Calu3 (cell line): Measurements from ENCODE around the gene THADA. TPM values are rescaled to one million over a fixed set of nuclear protein-coding genes. Genes with fewer than 3 reads are reported as not detected.
A peak's percentile ranks its signal among the peaks of the same experiment; 100 is the strongest.

Source experiments
- BruUV-seq: library from RNA; stranded (reverse); fragments of 400-500 nt; replicated peaks from 2 replicates; lab custom pipeline; 2021; lab: Mats Ljungman, UMichigan
- CTCF ChIA-PET: fragments of 300-600 bp; sonication (Branson Sonifier 250); formaldehyde crosslinking; loops from one replicate; lab custom pipeline; 2022; ENCODE audit warnings: antibody characterized with exemption; lab: Charles Lee
- DNase-seq: peaks from one replicate; pipeline ENCODE4 v3.0.0; 2022
- H3K27ac Mint-ChIP-seq: one replicate; pipeline ENCODE4 v1.8.0; 2022; ENCODE audit warnings: mixed read lengths; ENCODE audit not compliant: unreplicated experiment
- H3K27me3 Mint-ChIP-seq: one replicate; pipeline ENCODE4 v1.8.0; 2022; ENCODE audit warnings: mixed read lengths; ENCODE audit not compliant: unreplicated experiment
- H3K36me3 Mint-ChIP-seq: one replicate; pipeline ENCODE4 v1.8.0; 2022; ENCODE audit warnings: mild to moderate bottlenecking, moderate library complexity, mixed read lengths; ENCODE audit not compliant: insufficient read depth, unreplicated experiment
- H3K4me1 Mint-ChIP-seq: one replicate; pipeline ENCODE4 v1.8.0; 2022; ENCODE audit warnings: mild to moderate bottlenecking, low read depth, mixed read lengths; ENCODE audit not compliant: unreplicated experiment
- H3K4me3 Mint-ChIP-seq: one replicate; pipeline ENCODE4 v1.8.0; 2022; ENCODE audit warnings: mild to moderate bottlenecking, low read depth, moderate library complexity, mixed read lengths; ENCODE audit not compliant: unreplicated experiment
- H3K9me3 Mint-ChIP-seq: one replicate; pipeline ENCODE4 v1.8.0; 2022; ENCODE audit warnings: low read depth, mixed read lengths; ENCODE audit not compliant: unreplicated experiment
- intact Hi-C: fragments of 100-400 bp; cut with micrococcal nuclease; formaldehyde crosslinking; loops from one replicate; pipeline ENCODE4 v1.10.0; 2022; ENCODE audit not compliant: unreplicated experiment
- total RNA-seq: library from RNA; stranded (reverse); gene quantifications from 2 replicates; pipeline ENCODE4 v1.2.3, GENCODE V29; 2022
- TF ChIP-seq, protein P1 (sequence below): fragments of 200-600 bp; IDR thresholded peaks from one replicate; pipeline ENCODE4 v1.8.0; 2022; ENCODE audit warnings: antibody characterized with exemption; ENCODE audit not compliant: unreplicated experiment

THADA gene
- total RNA-seq, 1 experiment from 2014 or later = 35.5 TPM

DNA sequence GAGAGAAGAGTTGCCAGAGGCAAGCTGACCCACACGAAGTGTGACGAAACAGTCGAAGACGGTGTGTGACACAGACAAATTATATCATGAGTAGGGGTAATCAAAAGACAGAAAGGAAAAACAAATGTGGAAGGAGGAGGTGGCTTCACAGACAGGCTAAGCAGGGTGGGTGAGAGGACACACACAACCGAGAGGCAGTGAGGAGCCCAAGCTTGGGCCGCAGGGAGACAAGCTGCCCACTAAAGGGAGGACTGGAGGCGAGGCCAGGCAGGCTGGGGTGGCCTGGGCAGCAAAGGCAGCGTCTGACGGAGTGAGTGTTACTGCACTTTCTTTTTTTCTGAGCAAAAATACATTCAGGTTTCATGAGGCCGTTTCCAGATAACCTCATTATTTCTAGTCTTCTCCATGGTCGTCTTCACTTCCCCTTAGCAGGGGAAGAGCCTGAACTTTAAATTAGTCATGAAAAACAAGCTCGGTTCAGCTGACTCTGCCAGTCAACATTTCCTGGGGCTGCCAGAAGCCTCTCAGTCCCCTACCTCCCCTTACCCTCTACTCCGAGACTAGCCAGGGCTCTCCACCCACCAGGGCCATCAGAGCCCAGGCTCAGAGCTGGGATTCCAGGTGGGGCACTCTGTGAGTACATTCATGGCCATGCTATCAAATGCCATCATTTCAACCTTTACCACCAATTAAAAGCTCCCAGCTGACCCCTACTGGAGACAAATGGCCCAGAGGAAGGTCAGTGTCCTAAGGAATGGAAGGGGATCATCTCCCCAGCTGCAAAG, 355.7 kb downstream of the THADA start:
- Mint-ChIP-seq H3K4me3 (no peak overlapping the region), H3K4me1 (peaks cover 9% of the 10 kb centered on the region), H3K27me3 (no peaks in the 10 kb centered on the region), H3K27ac (peak overlapping the region; percentile 5), H3K9me3 (no peaks in the 10 kb centered on the region), H3K36me3 (no peaks in the 10 kb centered on the region)
- intact Hi-C loops = no loop called here
- CTCF ChIA-PET = interaction anchor here (0.5 to 1.2 kb wide), 2 partner anchors 13 to 49 kb away, joined by 4 read pairs; no protein-coding TSS in a partner anchor
- DNase-seq = no peak
- TF ChIP-seq, protein P1, sequence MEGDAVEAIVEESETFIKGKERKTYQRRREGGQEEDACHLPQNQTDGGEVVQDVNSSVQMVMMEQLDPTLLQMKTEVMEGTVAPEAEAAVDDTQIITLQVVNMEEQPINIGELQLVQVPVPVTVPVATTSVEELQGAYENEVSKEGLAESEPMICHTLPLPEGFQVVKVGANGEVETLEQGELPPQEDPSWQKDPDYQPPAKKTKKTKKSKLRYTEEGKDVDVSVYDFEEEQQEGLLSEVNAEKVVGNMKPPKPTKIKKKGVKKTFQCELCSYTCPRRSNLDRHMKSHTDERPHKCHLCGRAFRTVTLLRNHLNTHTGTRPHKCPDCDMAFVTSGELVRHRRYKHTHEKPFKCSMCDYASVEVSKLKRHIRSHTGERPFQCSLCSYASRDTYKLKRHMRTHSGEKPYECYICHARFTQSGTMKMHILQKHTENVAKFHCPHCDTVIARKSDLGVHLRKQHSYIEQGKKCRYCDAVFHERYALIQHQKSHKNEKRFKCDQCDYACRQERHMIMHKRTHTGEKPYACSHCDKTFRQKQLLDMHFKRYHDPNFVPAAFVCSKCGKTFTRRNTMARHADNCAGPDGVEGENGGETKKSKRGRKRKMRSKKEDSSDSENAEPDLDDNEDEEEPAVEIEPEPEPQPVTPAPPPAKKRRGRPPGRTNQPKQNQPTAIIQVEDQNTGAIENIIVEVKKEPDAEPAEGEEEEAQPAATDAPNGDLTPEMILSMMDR = no peak
- no TSS peak for BruUV-seq

DNA sequence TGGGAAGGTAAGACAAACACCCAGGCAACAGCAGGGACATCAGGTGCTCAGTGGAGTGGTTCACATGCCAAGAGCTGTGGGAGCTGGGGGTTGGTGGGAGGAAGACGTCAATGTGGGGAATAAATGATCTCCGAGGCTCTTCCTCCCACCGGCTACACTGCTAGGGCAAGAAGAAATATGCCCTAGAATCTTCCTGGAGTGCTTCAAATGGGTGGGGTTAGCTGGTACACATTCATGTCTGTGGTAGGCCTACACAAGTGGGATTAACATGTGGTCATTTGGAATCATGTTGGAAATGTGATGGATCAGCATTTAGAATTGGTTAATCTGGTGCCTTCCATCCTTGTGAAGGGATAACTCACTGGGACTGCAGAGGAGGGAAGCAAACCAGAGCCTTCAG, 357.0 kb downstream of the THADA start:
- intact Hi-C loops = no loop called here
- TF ChIP-seq, protein P1 = no peak
- H3K27ac Mint-ChIP-seq = no peak overlapping the region
- no peaks in the 10 kb centered on the region for H3K27me3 Mint-ChIP-seq
- H3K4me3 Mint-ChIP-seq = no peak overlapping the region
- no peaks in the 10 kb centered on the region for H3K9me3 Mint-ChIP-seq
- H3K36me3 Mint-ChIP-seq = no peaks in the 10 kb centered on the region
- CTCF ChIA-PET = no interaction called here
- no TSS peak for BruUV-seq
- no peak for DNase-seq
- H3K4me1 Mint-ChIP-seq = peaks cover 9% of the 10 kb centered on the region

DNA sequence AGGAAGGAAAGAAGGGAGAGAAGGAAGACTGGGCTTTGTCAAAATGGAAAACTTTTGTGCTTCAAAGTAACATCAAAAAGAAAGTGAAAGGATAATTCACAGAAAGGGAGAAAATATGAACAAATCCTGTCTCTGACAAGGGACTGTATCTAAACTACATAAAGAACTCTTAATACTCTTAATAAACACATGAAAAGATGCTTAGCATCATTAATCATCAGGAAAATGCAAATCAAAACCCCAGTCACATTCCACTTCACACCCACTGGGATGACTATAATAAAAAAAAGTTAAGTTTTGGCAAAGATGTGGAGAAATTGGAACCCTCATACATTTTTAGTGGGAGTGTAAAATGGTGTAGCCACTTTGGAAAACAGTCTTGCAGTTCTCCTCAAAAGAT, 357.7 kb downstream of the THADA start:
- CTCF ChIA-PET = no interaction called here
- Mint-ChIP-seq H3K9me3 (no peaks in the 10 kb centered on the region), H3K4me3 (no peak overlapping the region), H3K27ac (no peak overlapping the region), H3K36me3 (no peaks in the 10 kb centered on the region), H3K4me1 (peaks cover 9% of the 10 kb centered on the region), H3K27me3 (no peaks in the 10 kb centered on the region)
- TF ChIP-seq, protein P1 = no peak
- intact Hi-C loops = no loop called here
- DNase-seq = no peak
- no TSS peak for BruUV-seq

DNA sequence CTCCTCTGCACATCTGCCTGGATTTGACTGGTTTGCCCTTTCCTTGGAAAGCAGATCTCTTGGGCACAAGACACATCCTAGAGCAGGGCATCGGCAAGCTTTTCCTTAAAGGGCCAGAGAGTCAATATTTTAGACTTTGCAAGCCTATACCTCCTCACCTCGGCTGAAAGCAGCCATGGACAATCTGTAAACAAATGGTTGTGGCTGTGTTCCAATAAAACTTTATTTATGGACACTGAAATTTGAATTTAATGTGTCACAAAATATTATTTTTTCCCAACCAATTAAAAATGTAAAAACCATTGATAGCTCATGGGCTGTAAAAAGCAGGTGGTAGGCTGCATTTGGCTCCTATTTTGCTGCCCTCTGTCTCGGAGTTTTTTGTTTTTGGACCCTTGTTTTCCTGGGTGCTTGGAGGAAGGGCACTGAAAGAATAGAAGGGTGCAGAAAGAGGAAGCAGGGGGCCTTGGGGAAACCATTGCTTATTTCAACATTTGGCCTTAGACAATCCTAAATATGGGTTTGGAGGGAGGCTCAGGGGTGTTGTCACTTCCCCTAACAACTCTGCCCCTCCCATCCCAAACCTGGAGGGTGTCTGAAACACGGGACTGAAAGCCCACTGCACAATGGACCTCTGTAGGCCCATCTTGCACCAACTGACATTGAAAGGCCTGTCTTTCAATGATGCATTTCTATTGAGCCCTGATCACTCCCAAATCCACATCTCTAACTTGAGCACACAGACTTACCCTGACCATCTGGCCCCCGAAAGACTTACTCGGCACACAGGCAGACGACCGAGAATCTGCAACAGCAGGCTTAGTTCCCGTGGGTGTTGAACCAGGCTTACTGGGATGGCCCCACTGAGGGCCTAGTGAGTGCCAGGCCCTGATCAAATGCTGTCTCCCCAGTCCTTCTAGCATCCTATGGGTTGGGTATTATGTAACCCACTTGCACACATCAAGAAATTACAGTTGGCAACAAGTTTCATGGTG, 362.3 kb downstream of the THADA start:
- TF ChIP-seq, protein P1 = no peak
- Mint-ChIP-seq H3K9me3 (no peaks in the 10 kb centered on the region), H3K27me3 (no peaks in the 10 kb centered on the region), H3K4me1 (peaks cover 14% of the 10 kb centered on the region), H3K27ac (no peak overlapping the region), H3K4me3 (no peak overlapping the region), H3K36me3 (peaks cover 32% of the 10 kb centered on the region)
- CTCF ChIA-PET = no interaction called here
- intact Hi-C loops = no loop called here
- BruUV-seq = no TSS peak
- DNase-seq = no peak
